Adrenal gland (tissue), 12 donors: ENCODE results near the gene TINAGL1. TPM values are rescaled to one million over a fixed set of nuclear protein-coding genes. Genes with fewer than 3 reads are reported as not detected.

Experiments
- DNase-seq, 7 donors: peaks; one replicate each; pipeline ENCODE4 v3.0.0-alpha.2; 2019 to 2020
- H3K27ac ChIP-seq, 5 donors: fragments of 200-600 bp; sonication (generic) in 4 of 5; 1 replicate in 3 of 5; 2 replicates in 2 of 5; pipeline versions ENCODE4 v1.5.1 to v1.8.0; 2016 to 2020; ENCODE audit warnings: mild to moderate bottlenecking in 1 of 5
- H3K27me3 ChIP-seq: fragments of 200-600 bp; 2 replicates; pipeline ENCODE4 v1.8.0; 2021
- H3K36me3 ChIP-seq, 2 donors: fragments of 200-600 bp; replicated peaks in 1 of 2; 1 replicate in 1 of 2; 2 replicates in 1 of 2; pipeline versions ENCODE4 v1.5.1 to v1.8.0; 2018 to 2022
- H3K4me1 ChIP-seq, 2 donors: fragments of 200-600 bp; replicated peaks in 1 of 2; 1 replicate in 1 of 2; 2 replicates in 1 of 2; pipeline versions ENCODE4 v1.5.1 to v1.8.0; 2018 to 2021
- H3K4me3 ChIP-seq, 4 donors: fragments of 200-600 bp; sonication (generic) in 3 of 4; one replicate each; pipeline ENCODE4 v1.5.1; 2016 to 2018
- H3K9me3 ChIP-seq, 3 donors: fragments of 200-600 bp; sonication (generic) in 1 of 3; replicated peaks in 1 of 3; 1 replicate in 2 of 3; 2 replicates in 1 of 3; pipeline versions ENCODE4 v1.5.1 to v1.8.0; 2016 to 2021
- CTCF ChIP-seq, 6 experiments: fragments of 450-650 bp in 4 of 6; fragments of 200-600 bp in 2 of 6; sonication (generic) in 1 of 6; IDR thresholded peaks; 1 replicate in 5 of 6; 2 replicates in 1 of 6; pipeline versions ENCODE4 v1.5.1 to v1.8.0; 2016 to 2021; ENCODE audit warnings: antibody characterized with exemption in 6 of 6, mild to moderate bottlenecking in 2 of 6, moderate library complexity in 1 of 6
- POLR2A ChIP-seq, 2 donors: fragments of 450-650 bp; IDR thresholded peaks; one replicate each; pipeline ENCODE4 v1.6.1; 2017; ENCODE audit warnings: antibody characterized with exemption in 2 of 2, mild to moderate bottlenecking in 2 of 2, moderate library complexity in 1 of 2
- WGBS, 4 donors: extraction: QIAGEN DNeasy Blood & Tissue Kit in 2 of 4; methylation state at CpG; one replicate each; pipeline versions ENCODE4 v1.1.5 to v1.1.7; 2013 to 2017; 5-methylcytosine and 5-hydroxymethylcytosine counted together
- intact Hi-C, 2 donors: fragments of 100-400 bp; cut with DNase I; formaldehyde crosslinking; loops; one replicate each; pipeline versions ENCODE4 v1.14.1 to v1.15.0; 2022 to 2023
- polyA plus RNA-seq, 3 donors: library from polyadenylated mRNA; stranded (reverse); fragments of 200-250 nt in 2 of 3; fragments of 350-450 nt in 1 of 3; fragmentation: Illumina TruSeq in 1 of 3; extraction: RNeasy Lipid Tissue Mini Kit (QIAGEN cat#74804) in 1 of 3; gene quantifications; one replicate each; pipeline ENCODE4 v1.2.3, GENCODE V29; 2013 to 2014
- total RNA-seq, 9 donors: library from RNA; depleted of rRNA in 4 of 9; stranded (reverse); fragments of >200 nt in 4 of 9; fragments of 120-200 nt in 1 of 9; fragmentation: NEBNext Ultra II Directional in 1 of 9; extraction: Animal tissue kit (Norgen Biotek cat#: 25700) in 1 of 9; gene quantifications; one replicate each; pipeline versions ENCODE4 v1.1.0 to v1.2.4, GENCODE V29; 2013 to 2023
- donor health status: healthy with polysubstance abuse.
- donor health status: Bipolar disorder and iron deficiency.
- donor health status: DM: yes; HTN: yes; CAD: no.
- donor health status: DM: no; HTN: no; CAD: no.
- donor health status: DM: no; HTN: no; CAD: no.
- donor health status: DM: yes; HTN: yes; CAD: no.

TINAGL1 gene
- total and polyA plus RNA-seq, 12 donors = 22.7 to 294 (median 89.9) TPM

DNA sequence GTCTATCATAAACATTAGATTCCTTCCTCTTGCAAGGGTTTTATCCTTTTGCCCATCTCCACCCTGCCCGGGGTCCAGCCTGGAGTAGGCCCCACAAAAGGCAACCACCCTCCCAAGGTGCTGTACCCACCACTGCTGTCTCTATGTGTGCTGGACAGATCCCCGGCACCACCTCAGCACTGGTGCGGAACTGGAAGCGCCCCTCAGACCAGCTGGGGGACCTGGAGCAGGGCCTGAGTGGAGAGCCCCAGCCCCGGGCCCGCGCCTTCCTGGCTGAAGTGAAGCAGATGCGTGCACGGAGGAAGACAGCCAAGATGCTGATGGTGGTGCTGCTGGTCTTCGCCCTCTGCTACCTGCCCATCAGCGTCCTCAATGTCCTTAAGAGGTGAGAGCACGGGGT lies 47.0 kb downstream of the TINAGL1 start:
- no peak overlapping the region for H3K27ac ChIP-seq
- TF ChIP-seq POLR2A (IDR thresholded peaks at IDR 0.05) (no peak), CTCF (IDR thresholded peaks at IDR 0.05) (no peak)
- no peaks in the 10 kb centered on the region for H3K27me3 ChIP-seq
- WGBS, 4 donors = 91 to 98% (median 95%) methylated on average over 1 to 12 of the region's 12 CpGs
- H3K4me3 ChIP-seq = no peak overlapping the region
- intact Hi-C loops = no loop called here
- peaks cover 0 to 3% of the 10 kb centered on the region in 2 donors for H3K36me3 ChIP-seq
- no peaks in the 10 kb centered on the region for H3K9me3 ChIP-seq
- DNase-seq = peak in 3 of 7 donors; percentile 14 to 51 (median 16)
- peaks cover 25 to 32% of the 10 kb centered on the region in 2 donors for H3K4me1 ChIP-seq

- H3K4me1 ChIP-seq = peaks cover 27 to 34% of the 10 kb centered on the region in 2 donors
- peak in 2 of 7 donors; percentile 17 to 48 for DNase-seq
- TF ChIP-seq POLR2A (IDR thresholded peaks at IDR 0.05) (no peak), CTCF (IDR thresholded peaks at IDR 0.05) (no peak)
- H3K36me3 ChIP-seq = peaks cover 0 to 12% of the 10 kb centered on the region in 2 donors
- intact Hi-C loops = no loop called here
- H3K9me3 ChIP-seq = no peaks in the 10 kb centered on the region
- H3K4me3 ChIP-seq = no peak overlapping the region
- WGBS, 4 donors = 57 to 79% (median 66%) methylated on average over 5 of the region's 5 CpGs
- H3K27me3 ChIP-seq = no peaks in the 10 kb centered on the region
- no peak overlapping the region for H3K27ac ChIP-seq
Measured at GRCh38 chr1:31624309-31624708, 48.0 kb downstream of the TINAGL1 start.

- peaks cover 27 to 34% of the 10 kb centered on the region in 2 donors for H3K4me1 ChIP-seq
Measured at GRCh38 chr1:31624731-31625514, 48.6 kb downstream of the TINAGL1 start.

More at GRCh38 chr1:31624731-31625514, 48.6 kb downstream of the TINAGL1 start:
- peaks cover 0 to 18% of the 10 kb centered on the region in 2 donors for H3K36me3 ChIP-seq
- H3K27ac ChIP-seq = peak overlapping the region in 4 of 5 donors; percentile 53 to 89 (median 81)
- no peak overlapping the region for H3K4me3 ChIP-seq
- intact Hi-C loops = no loop called here
- TF ChIP-seq CTCF (IDR thresholded peaks at IDR 0.05) (no peak), POLR2A (IDR thresholded peaks at IDR 0.05) (no peak)
- WGBS, 4 donors = 86 to 97% (median 89%) methylated on average over 13 to 16 of the region's 16 CpGs
- DNase-seq = peak in 2 of 7 donors; percentile 18 to 56
- no peaks in the 10 kb centered on the region for H3K27me3 ChIP-seq
- no peaks in the 10 kb centered on the region for H3K9me3 ChIP-seq
